HG03103 (cell line): ENCODE results near the gene PIP4P1.
A peak's percentile ranks its signal among the peaks of the same experiment; 100 is the strongest.
"Not testable (repeated sequence)": the region's sequence is repeated elsewhere in the genome, so short reads cannot be mapped to it uniquely, and the experiment has no call there.

Experiments used
- ATAC-seq: cut with Tn5 transposase; IDR thresholded peaks from one replicate; pipeline ENCODE4 v1.9.1; 2021; ENCODE audit warnings: low read depth; ENCODE audit not compliant: unreplicated experiment

The PIP4P1 gene

DNA sequence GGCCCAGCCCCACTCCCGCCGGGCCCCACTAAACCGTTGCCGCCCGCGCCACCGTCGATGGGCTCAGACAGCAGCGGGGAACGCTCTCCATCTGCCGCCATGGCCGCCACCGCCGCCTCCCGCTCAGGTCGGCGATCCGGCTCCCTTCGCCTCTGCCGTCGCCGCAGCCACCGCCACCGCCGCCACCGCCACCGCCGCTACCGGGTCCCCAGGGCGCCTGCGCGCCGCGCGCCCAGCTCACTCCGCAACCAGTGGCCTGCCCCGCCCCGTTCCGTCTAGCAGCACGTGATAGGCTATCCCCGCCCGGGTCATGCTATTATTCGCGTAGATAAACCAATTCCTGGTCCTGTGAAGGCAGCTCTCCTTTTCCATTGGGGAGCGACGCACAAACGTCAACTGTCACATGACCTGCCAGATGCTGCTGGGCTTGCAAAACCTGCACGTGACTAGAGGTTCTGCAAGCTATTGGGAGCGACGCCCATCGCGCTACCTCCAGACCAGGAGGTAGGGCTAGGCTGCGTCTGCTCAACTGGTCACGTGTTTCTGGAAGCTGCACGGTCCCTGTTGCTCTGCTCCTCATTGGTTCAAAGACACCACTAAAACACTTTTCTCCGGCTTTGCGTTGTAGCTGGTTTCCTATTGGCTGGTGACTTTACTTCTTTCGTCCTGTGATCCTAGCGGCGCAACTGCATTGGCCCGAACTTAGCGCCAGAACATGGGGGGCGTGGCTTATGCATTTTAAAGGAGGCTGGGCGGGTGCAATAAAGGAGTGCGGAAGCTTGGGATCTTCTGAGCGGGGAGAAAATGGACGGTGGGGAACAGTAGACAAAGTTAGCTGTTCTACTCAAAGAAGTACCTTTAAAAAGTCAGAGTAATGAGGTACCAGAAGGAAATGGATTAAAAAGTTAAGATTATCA is at the start of gene PIP4P1:
Gene PIP4P1, minus strand, starts transcription at position 210 of the 917 bp plus-strand sequence. Its CDS starts 109 bp downstream, at position 101.
- ATAC-seq = peak; percentile 93

DNA sequence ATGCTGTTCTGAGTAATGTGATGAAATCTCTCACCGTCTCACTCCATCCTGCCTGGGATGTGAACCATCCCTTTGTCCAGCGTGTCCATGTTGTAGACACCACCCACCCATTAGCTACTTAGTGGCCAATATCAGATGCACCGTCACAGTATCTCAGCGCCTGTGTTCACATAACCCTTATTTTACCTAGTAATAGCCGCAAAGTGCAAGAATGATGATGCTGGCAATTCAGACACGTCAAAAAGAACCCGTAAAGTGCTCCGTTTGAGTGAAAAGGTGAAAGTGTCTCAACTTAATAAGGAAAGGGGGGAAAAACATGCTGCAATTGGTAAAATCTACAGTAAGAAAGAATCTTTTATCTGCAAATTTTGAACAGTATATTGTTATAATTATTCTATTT is 47.1 kb upstream of the PIP4P1 start:
- ATAC-seq = no peak

DNA sequence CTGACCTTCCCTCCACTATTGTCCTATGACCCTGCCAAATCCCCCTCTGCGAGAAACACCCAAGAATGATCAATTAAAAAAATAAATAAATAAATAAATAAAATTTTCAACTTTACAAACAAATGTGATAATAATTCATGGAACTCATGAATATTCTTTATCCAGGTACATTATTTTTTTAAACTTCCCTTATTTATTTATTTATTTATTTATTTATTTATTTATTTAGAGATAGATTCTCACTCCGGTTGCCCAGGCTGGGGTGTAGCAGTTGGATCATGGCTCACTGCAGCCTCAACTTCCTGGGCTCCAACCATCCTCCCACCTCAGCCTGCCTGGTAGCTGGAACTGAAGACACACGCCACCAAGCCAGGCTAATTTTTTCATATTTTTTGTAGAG is 46.3 kb upstream of the PIP4P1 start:
- ATAC-seq = not testable (repeated sequence)

DNA sequence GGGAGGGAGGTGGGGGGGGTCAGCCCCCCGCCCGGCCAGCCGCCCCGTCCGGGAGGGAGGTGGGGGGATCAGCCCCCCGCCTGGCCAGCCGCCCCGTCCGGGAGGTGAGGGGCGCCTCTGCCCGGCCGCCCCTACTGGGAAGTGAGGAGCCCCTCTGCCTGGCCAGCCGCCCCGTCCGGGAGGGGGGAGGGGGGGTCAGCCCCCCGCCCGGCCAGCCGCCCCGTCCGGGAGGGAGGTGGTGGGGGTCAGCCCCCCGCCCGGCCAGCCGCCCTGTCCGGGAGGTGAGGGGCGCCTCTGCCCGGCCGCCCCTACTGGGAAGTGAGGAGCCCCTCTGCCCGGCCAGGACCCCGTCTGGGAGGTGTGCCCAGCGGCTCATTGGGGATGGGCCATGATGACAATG is 45.5 kb upstream of the PIP4P1 start:
- not testable (repeated sequence) for ATAC-seq

DNA sequence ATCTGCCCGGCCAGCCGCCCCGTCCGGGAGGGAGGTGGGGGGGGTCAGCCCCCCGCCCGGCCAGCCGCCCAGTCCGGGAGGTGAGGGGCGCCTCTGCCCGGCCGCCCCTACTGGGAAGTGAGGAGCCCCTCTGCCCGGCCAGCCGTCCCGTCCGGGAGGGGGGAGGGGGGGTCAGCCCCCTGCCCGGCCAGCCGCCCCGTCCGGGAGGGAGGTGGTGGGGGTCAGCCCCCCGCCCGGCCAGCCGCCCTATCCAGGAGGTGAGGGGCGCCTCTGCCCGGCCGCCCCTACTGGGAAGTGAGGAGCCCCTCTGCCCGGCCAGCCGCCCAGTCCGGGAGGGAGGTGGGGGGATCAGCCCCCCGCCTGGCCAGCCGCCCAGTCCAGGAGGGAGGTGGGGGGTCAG is 45.0 kb upstream of the PIP4P1 start:
- not testable (repeated sequence) for ATAC-seq

DNA sequence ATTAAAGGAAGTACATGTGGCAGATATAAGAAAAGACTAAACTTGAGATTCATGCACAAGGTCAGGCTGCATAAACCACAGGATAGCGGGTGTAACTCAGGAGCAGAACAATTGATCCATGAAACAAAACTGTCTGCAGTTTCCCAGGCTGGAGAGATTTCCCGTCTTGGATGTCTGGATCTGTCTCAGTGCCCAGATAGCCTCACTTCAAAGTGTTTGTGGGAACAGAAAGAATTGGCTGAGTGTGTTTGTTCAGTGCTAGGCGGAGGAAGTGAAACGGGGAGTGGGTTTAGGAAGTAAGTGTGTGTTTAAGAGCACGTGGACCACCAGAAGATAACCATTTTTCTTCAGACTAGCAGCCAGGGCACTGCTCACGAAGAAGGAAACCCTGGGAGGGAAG is 42.7 kb upstream of the PIP4P1 start:
- no peak for ATAC-seq

DNA sequence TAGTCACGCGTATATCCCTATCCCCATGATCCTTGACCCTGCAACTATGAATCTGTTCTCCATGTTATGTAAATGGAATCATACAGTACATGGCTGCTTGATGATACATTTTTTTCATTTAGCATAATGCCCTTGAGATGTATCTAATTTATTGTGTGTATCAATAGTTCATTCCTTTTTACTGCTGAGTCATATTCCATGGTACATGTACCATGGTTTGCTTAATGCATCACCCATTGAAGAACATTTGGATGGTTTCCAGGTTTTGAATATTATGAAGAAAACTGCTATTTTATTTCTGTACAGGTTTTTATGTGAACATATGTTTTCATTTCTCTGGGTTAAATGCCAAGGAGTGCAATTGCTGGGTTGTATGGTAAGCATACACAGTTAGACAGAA is 40.1 kb upstream of the PIP4P1 start:
- no peak for ATAC-seq

DNA sequence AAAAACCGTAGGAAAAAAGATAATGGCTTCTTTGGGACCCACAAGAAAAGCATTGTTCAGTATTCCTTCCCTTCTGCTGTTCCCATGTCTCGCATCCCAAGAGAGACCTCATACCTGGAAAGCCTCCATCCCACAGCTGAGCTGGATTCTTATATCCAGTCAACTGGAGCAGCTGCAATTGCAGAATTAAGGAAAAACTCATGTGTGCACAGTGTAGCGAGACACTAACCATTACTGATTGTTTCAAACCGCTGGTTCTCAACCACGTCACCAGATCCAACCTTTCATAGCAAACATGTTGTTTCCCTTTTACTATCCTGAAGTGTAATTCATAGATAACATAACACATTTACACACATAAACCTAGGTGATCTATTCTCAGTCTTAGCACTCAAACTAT is 38.6 kb upstream of the PIP4P1 start:
- ATAC-seq = no peak

DNA sequence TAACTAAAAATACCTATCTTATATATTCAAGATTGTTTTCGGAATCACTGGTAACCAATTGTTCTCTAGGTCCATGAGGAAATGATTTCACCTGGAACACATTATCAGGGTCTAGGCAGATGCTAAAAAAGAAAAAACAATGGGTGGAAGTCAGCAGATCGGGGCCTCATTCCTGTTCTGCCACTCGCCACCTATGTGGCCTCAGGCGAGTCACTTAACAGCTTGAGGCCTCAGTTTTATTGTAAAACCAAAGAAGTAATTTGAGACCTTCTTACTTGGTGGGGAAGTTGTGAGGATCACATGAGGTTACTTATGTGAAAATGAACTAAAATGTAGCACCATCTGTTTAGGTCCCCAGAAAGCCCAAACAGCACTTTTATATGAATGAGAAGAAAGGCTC is 37.9 kb upstream of the PIP4P1 start:
- no peak for ATAC-seq

DNA sequence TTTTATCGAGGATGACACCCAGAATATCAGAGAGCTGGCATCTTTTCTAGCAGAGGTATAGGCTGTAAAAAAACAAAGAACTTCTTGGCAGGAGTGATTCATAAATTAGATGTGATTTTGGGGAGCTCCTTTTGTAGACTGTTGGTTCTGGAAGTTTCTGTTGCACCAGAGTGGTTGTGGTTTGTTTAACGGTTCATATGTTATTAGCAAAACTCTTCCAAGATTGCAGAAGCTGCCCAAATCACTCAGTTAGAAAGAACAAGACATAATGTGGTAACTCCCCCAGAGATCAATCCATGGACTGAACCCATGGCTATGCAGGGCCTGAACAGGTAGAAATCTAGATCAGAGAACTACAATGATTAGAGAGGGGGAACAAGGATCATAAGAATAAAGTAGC is 37.4 kb upstream of the PIP4P1 start:
- ATAC-seq = no peak

DNA sequence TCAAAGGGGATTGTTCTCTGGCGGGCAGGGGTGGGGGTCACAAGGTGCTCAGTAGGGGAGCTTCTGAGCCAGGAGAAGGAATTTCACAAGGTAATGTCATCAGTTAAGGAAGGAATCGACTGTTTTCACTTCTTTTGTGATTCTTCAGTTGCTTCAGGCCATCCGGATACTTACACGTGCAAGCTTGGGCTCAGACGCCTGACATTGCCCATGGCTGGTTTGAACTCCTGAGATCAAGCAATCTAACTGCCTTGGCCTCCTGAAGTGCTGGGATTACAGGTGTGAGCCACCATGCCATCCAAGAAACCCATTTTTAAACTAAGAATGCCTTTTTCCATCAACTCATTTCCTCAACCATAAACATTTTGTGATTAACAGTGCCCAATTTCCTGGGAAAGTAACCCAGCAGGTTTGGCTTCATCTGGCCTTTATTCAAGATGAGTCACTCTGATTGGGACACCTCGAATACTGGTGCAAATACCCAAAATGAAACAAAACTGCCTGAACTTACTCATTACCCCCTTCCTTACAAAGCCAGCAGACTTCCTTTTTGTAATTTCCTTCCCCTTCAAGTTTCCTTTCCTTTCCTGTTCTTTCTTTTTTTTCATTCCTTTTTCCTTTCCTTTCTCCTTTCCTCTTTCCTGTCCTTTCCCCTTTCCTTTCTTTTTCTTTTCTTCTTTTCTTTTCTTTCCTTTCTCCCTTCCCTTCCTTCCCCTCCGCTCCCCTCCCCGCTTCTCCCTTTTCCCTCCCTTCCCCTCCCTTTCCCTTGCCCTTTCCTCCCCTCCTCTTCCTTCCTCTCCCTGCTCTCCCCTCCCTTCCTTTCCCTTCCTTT is 33.9 kb upstream of the PIP4P1 start:
- no peak for ATAC-seq

DNA sequence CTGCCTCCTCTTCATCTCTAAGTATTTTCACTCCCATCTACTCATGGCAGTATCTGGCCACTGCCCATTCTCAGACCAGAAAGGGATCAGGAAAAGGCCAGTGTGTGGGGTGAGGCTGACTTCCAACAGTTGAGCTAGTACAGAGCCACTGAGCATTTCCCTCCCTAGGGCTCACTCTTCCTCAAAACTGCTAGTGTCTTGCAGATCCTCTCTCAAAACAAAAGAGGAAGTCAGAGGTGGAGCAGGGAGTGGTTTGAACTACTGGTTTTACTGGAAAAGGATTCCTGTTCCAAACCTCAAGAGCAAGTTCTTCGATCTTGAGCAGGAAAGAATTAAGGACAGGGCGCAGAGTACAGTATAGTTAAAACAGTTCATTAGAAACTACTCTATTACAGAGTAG is 32.4 kb upstream of the PIP4P1 start:
- ATAC-seq = no peak

DNA sequence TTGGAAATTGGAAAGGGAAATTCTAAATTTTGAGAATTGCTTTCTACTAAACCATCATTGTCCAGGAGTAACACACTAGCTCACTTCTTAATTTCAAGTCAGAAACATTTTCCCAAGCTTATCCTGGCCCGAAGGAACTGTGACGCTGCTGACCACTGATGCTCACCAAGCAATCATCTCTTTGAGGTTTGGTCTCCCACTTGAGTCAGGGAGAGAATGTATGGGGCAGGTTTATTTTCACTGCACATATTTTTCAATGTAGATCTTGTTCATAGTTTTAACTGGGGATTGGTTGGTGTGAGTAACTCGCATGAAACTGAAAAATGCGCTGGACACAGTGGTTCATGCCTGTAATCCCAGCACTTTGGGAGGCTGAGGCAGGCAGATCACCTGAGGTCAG is 31.3 kb upstream of the PIP4P1 start:
- ATAC-seq = no peak

DNA sequence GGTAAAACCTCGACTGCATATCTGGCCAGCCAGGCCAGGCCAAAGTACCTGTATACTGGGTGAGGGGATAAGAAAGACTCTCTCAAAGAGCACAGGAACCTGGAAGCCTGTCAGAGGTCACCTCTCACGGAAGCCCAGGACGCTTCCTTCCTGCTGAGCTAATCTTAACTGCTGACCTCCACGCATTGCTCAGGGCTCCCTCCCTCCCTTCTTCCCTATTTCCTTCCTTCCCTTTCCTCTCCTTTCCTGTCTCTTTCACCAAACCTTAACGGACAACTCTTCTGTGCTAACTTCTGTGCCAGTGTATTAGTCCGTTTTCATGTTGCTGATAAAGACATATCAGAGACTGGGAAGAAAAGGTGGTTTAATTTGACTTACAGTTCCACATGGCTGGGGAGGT is 29.3 kb upstream of the PIP4P1 start:
- ATAC-seq = no peak

DNA sequence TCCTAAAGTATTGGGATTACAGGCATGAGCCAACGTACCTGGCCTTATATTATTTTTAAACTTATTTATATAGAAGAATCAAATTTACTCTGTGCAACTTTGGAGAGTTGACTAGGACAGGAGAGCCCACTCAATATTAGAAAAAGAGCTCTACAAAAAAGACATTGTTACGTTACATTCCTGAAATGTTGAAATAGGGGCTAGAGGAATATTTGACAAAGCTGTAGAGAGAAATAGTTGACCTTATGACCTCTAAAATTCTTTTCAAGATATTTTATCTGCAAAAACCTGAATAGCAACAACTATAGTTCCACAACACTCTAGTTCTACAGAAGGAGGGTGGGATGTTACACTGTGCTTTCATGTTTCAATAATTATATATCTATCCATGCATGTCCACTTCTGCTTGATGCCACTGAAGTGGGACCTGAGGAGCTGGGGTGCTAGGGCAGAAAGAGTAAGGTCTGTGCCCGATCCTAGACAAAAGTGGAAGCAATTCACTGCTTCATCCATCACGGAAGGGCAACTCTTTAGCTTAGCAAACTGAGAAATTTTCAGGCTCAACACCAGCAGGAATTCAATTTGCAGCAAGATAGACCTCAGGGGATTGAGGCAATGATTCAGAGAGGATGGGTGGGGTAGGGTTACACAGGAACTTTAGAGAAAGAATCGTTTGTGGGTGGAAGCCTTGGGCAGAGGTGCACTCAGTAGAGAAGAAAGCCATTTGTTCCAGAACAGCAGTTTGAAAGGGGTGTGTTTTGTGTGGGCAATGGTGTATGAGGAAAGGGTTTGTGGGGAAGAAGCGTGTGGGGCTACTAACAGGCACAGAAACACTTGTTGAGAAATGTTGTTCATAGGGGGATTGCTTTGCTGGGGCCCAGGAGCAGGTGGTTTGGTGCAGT is 28.1 kb upstream of the PIP4P1 start:
- peak; percentile 43 for ATAC-seq

DNA sequence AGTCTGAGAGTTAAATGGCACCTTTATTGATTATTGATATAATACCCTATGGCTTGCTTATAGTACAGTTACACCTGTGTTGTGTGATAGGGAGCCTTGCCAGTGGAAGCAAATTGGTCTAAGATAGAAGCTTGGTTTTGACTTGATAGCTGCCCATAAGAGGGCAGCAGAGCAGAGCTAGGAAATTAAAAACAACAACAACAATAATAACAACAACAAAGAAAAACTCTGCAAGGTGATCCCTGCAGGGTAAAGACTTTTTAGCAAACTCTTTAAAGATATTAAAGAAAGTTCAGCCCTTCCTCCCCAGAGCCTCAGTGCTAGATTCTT is 26.1 kb upstream of the PIP4P1 start:
- ATAC-seq = no peak

DNA sequence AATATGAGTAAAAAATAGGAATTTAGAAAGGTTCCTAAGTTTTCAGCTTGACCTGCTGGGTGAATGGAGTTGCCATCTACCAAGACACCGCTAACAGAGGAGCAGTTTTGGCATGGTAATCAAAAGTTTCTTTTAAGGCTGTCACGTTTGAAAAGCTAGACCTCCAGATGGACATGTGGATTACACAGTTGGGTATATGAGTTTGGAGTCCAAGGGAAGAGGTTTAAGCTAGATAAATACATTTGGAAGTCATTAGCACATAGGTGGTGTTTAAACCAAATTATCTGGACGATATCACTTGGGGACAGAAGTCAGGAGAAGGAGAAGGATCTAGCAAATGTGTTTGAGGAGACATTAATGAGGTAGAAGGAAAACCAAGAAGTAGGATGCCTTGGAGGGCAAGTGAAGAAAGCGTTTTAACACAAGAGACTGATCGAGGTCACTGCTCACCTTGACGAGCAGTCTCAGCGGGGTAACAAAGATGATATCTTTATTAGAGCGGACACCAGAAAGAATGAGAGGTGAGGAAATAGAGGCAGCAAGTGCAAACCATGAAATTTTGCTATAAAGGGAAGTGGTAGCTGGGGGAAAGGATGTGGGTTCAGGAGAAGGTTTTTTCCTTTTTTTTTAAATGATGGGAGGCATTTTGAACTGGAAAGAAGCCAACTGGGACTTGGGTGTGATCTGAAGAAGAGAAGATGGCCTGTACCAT is 25.6 kb upstream of the PIP4P1 start:
- no peak for ATAC-seq

DNA sequence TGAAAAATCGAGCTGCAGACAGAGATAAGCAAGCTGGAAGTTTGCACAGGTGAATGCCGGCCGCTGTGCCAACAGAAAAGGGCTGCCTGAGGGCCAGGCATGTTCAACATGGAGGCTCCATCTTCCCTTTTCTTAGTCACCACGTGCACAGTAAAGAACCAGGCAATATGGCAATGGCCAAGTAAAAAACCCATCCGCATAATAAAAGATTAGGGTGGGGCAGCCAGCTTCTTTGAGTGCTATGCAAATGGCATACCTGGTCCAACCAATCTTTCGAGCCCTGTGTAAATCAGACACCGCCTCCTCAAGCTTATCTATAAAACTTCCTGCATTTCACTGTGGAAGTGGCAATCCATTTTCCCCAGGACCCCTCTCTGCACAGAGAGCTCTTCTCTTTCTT is 24.7 kb upstream of the PIP4P1 start:
- ATAC-seq = no peak

DNA sequence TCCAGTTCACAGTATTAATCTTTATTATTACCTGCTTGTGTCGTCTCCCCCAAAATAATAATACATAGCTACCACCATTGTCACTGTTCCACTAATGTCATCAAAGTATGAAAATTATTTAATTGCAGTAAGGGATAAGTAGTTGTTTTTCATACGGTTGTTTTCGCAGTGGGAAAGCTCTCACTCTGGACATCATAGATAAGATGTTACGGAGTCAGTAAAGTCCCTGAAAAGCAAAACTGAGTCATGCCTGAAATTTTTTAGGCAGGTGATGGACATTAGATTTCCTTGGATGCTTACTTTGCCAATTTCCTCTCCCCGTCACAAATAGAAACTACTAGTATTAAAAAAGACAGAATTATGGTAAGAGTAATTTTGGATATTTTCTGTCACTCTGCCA is 21.1 kb upstream of the PIP4P1 start:
- no peak for ATAC-seq

DNA sequence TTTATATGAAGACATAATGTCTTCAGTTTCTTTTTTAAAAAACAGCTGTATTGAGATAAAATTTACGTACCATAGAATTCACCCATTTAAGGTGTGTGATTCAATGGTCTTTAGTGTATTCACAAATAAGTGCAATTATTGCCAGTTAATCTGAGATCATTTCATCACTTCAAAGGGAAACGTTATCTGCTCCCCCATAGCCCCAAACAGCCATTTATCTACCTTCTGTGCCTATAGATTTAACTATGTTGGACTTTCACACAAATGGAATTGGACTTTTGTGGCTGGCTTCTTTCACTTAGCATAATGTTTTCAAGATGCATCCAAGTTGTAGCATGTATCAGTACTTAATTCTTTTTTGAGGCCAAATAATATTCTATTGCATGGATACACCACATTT is 17.7 kb upstream of the PIP4P1 start:
- no peak for ATAC-seq
